ENCODE results near the gene DDX47.

DNA sequence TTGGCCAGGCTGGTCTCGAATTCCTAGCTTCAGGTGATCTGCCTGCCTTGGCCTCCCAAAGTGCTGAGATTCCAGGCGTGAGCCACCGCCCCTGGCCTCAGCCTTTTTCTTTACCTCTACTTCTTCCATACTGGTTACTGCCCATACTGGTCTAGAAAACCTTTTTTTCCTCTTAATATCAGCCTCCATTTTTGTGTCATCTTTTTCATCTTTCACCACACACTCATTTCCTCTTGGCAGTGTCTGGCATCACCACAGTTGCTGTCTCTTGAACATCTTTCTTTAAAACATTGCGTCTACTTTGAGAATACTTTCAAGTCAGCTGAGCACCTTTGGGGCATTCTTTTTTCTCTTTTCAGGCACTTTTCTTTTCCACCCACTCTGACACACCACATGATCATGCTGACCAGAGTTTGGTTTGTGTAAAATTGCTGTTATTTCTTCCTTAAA is 32.7 kb downstream of the DDX47 start:
- TF ChIP-seq SP1 (IDR thresholded peaks at IDR 0.05) (no peak), HNF4A (conservative IDR thresholded peaks at IDR 0.05) (no peak), YY1 (IDR thresholded peaks at IDR 0.05) (no peak), TAF1 (conservative IDR thresholded peaks at IDR 0.05) (no peak), RXRA (IDR thresholded peaks at IDR 0.05) (no peak), ZBTB33 (IDR thresholded peaks at IDR 0.05) (no peak), MAX (IDR thresholded peaks at IDR 0.05) (no peak)
- TF ChIP-seq, protein P1, sequence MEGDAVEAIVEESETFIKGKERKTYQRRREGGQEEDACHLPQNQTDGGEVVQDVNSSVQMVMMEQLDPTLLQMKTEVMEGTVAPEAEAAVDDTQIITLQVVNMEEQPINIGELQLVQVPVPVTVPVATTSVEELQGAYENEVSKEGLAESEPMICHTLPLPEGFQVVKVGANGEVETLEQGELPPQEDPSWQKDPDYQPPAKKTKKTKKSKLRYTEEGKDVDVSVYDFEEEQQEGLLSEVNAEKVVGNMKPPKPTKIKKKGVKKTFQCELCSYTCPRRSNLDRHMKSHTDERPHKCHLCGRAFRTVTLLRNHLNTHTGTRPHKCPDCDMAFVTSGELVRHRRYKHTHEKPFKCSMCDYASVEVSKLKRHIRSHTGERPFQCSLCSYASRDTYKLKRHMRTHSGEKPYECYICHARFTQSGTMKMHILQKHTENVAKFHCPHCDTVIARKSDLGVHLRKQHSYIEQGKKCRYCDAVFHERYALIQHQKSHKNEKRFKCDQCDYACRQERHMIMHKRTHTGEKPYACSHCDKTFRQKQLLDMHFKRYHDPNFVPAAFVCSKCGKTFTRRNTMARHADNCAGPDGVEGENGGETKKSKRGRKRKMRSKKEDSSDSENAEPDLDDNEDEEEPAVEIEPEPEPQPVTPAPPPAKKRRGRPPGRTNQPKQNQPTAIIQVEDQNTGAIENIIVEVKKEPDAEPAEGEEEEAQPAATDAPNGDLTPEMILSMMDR (IDR thresholded peaks at IDR 0.05; ENCODE audit: low read depth, low read length, missing input control), result no peak
- TF ChIP-seq, protein P2, sequence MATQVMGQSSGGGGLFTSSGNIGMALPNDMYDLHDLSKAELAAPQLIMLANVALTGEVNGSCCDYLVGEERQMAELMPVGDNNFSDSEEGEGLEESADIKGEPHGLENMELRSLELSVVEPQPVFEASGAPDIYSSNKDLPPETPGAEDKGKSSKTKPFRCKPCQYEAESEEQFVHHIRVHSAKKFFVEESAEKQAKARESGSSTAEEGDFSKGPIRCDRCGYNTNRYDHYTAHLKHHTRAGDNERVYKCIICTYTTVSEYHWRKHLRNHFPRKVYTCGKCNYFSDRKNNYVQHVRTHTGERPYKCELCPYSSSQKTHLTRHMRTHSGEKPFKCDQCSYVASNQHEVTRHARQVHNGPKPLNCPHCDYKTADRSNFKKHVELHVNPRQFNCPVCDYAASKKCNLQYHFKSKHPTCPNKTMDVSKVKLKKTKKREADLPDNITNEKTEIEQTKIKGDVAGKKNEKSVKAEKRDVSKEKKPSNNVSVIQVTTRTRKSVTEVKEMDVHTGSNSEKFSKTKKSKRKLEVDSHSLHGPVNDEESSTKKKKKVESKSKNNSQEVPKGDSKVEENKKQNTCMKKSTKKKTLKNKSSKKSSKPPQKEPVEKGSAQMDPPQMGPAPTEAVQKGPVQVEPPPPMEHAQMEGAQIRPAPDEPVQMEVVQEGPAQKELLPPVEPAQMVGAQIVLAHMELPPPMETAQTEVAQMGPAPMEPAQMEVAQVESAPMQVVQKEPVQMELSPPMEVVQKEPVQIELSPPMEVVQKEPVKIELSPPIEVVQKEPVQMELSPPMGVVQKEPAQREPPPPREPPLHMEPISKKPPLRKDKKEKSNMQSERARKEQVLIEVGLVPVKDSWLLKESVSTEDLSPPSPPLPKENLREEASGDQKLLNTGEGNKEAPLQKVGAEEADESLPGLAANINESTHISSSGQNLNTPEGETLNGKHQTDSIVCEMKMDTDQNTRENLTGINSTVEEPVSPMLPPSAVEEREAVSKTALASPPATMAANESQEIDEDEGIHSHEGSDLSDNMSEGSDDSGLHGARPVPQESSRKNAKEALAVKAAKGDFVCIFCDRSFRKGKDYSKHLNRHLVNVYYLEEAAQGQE (IDR thresholded peaks at IDR 0.05), result no peak
